NCI-H226 (cell line): ENCODE results near the gene AGBL1.

Experiments used
- DNase-seq: peaks from one replicate; pipeline ENCODE4 v3.0.0-alpha.2; 2015

Gene AGBL1

DNA sequence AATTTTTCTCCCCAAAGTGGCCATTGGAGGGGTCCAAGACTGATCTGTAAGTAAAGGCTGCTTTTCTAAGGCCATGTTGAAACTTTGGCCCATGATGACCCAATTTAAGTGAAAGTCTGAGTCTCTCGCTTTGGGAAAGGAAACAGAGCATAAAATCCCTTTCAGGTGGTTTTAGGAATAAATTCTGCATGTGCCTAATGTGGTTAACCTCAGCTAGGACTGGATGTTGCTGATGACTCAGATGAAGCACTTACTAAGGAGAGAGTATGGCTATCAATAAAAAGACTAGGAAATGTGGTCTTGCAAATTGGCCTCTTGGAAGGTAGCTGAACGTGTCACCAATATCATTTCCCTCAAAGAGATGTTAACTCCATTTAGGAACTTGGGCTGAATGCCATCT lies 458.5 kb downstream of the AGBL1 start:
- no peak for DNase-seq

DNA sequence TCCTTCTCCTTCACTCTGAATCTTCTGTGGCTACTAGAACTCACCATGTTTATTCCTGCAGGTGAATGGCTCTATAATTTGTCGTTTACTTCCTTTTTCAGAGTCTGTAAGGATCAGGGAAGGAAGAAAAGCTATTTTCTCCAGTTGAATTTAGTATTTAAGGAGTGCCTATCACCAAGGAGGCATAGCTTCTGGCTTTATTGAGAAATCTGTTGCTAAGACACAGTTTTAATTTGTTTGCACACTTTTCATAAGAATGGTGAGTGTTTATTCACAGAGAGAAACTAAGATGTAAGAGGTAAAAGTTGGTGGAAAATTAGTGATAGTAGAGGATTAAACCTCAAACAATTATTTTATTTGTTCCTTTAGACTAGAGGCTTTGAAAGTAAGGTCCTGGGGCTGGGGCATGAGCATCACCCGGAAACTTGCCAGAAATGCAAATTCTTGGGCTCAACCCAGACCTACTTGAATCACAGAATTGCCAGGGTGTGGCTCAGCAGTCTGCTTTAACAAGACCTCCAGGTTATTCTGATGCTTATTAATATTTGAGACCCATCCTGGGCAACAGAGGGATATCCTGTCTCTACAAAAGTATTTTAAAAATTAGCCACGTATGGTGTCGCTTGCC lies 461.3 kb downstream of the AGBL1 start:
- DNase-seq = no peak

DNA sequence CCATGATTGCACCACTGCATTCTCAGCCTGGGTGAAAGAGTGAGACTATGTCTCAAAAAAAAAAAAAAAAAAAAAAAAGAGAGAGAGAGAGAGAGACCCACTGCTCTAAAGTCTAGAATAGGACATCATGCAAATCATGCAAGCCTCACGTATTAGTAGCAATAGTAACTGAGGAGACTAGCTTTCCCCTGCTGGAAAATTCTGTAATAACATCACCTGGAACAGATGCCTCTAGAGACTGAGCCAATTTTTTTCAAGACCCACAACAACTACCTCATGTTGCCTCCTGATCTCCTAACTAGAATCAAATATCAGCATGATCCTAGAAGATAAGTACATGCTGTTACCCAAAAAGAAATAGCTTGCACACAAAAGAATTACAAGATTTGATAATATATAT lies 461.9 kb downstream of the AGBL1 start:
- DNase-seq = no peak

- DNase-seq = no peak
Measured at GRCh38 chr15:86550075-86550474, 470.4 kb downstream of the AGBL1 start.

DNA sequence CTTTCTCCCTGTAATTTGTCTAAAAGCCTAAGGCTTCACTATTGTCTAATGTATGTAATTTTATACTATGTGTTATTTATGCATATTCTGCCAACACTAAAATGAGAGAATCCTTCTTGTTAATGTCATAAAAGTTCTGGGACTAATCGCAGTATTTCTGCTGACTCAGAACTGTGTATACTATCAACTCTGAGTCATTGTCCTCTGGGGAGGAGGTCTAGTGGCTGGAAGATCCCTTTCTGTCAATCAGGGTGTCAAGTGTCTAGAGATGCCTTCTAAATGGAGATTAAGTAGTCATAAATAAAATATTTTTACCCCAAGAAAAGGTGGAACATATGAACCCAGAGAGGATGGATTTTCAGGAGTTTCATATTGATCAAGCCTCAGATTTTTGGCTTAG lies 473.4 kb downstream of the AGBL1 start:
- no peak for DNase-seq

DNA sequence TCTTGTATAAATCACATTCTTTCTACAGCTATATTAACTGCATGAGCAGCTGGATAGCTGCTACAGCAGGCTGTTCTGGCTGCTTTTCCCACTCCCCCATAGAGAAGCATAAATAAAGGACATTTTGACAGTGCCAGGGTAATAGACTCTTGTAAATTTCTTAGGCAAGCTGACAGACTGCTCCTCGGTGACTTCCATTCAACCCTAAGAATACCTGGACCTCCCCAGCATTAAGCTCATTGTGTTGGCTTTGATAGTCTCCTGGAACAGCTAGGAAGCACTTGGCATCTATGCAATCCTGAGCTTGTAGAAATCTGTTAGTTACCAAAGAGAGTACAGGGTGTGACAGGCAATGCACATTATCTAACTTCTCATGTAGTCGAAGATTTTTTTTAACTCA lies 475.4 kb downstream of the AGBL1 start:
- no peak for DNase-seq

DNA sequence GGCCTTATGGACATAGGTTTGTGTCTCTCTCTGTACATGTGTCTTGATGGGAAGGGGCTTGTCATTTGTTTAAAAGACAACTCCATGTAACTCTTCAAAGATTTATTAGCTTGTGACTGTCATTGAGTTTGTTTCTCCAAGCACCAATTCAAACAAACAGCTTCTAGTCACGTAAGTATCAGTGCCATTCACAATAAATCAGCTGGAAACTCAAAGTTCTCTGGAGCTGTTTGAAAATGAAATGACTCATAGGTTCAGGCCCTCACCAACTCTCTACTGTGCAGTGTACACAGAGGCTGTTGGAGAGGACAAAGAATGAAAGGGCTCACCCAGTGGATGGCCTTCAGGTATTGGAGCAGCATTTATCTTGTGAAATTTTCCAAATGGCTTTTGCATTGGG lies 476.3 kb downstream of the AGBL1 start:
- no peak for DNase-seq

DNA sequence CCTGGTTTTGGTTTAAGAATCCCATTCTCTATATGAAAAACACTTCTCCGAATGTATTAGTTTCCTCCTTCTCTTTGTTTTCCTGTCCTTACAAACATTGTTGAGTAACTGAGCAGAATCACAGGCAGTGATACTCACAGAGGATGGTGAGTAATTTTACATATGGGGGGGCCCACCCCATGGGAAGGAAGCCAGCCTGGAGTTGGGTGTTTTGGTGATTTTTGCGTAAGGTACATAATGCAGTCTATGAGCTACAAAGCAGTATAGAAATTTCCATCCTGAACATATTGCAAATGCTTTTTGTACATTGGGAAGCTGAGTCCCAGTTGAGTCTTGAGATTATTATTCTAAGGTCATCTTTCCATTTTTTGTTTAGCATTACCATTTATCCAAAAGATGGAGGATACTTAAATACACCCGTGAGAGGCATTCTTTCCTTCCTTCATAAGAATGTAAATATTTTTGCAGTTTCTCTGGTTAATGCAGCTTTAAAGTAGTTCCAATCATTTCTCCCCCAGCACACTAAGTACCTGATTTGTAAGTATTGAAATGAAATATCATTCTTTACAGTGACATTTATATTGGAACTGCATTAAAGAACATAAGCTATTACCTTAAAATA lies 476.8 kb downstream of the AGBL1 start:
- DNase-seq = no peak

- no peak for DNase-seq
Measured at GRCh38 chr15:86557018-86557550, 477.4 kb downstream of the AGBL1 start.

GRCh38 chr15:86558252-86558651 lies 478.6 kb downstream of the AGBL1 start:
- no peak for DNase-seq

- DNase-seq = no peak
Measured at GRCh38 chr15:86558686-86559085, 479.0 kb downstream of the AGBL1 start.

DNA sequence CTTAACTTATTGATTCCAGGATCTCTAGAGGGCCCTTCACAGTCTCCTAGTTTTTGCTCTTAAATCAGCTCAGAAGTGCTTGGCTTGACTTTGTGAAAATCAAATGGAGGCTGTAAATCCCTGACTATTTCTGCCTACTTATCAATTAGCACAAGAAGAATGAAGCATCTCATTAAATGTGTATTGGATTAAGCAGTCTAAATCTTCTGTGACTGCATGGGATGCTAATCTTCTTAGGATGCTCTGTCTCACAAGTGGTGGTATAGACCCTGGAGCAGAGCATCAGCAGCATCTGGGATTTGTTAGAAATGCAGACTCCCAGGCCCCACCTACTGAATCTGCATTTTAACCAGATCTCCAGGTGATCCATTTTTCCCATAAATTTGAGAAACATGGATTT lies 488.7 kb downstream of the AGBL1 start:
- no peak for DNase-seq

- DNase-seq = no peak
Measured at GRCh38 chr15:86570738-86571137, 491.1 kb downstream of the AGBL1 start.

- DNase-seq = no peak
Measured at GRCh38 chr15:86571873-86572272, 492.2 kb downstream of the AGBL1 start.

- no peak for DNase-seq
Measured at GRCh38 chr15:86572368-86572841, 492.7 kb downstream of the AGBL1 start.

DNA sequence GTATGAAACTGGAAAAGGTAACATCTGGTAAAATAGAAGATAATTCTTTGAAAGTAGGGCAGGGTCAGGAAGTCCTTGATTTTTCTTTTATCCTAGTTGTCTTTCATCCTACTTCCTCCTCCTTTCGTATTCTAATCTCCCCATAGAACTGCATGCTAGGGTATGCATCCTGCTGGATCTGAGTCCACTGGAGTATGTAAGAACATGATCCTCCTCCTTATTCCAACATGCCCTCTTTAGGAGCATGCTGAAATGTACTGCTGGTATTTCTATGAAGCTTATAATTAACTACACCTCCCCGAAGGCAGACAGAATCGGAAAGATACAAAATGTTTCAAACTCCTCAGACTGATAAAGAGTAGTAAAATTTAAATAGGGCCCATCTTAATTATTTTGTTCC lies 493.8 kb downstream of the AGBL1 start:
- DNase-seq = no peak

- no peak for DNase-seq
Measured at GRCh38 chr15:86588413-86588812, 508.7 kb downstream of the AGBL1 start.

- DNase-seq = no peak
Measured at GRCh38 chr15:86590461-86590860, 510.8 kb downstream of the AGBL1 start.

DNA sequence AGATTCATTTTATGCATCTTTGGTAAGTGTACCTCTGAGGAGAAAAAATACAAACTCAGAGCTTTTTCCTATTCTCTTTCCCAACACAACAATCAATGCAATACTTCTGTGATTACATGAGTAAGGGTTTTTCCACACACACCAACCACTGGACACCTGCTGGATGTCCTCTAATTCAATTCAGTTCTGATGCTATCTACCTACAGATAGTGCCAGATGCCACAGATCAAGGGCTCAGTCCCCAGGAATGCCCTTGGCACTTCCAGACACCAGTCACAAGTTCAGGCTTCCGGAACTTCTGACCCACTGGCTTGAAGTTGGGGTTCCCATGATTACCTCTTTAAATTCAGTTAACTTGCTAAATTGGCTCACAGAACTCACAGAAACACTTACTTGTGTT lies 511.5 kb downstream of the AGBL1 start:
- no peak for DNase-seq

- no peak for DNase-seq
Measured at GRCh38 chr15:86591994-86592735, 512.5 kb downstream of the AGBL1 start.

- DNase-seq = no peak
Measured at GRCh38 chr15:86595741-86596140, 516.1 kb downstream of the AGBL1 start.

- no peak for DNase-seq
Measured at GRCh38 chr15:86603466-86603865, 523.8 kb downstream of the AGBL1 start.

DNA sequence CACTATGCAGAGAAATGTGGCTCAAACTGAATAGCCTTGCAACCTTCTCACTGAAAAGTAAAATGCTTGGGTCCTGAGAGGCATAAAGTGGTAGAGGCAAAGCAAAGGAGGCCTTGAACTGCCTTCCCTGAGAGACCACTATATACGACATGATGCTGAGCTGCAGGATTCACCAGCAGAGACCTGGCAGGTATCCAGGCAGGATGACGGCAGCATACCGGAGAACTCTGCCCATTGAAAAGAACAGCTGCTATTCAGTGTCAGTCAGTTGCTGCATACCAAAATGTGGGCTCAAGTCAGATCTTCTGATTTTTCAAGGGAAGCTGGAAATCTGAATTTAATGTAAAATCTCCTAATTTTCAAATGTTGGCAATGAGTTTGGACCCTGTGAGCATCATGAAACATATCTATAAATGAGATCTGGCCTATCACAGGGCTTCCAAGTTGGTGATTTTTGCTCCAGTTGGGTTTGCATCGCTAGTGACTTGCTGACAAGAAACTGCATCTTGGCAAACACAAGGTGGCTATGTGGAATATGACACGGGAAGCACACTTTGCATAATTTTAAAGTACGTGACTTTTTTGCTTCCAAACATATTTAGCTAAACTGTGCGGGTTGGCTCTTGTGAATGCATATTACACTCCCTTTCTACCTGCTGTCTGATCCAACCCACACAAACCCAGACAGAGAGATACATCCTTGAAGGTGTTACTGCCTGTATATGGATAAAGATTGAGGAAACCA lies 529.0 kb downstream of the AGBL1 start:
- no peak for DNase-seq
